ENCODE results near the gene TEKT5.
"Not testable (repeated sequence)": the region's sequence is repeated elsewhere in the genome, so short reads cannot be mapped to it uniquely, and the experiment has no call there.

TEKT5 gene

GRCh38 chr16:10685709-10686108 lies 9.0 kb downstream of the TEKT5 start:
- no peak for DNase-seq (ENCODE audit: low read depth in 3 of 3, low spot score in 1 of 3)

GRCh38 chr16:10684511-10685151 lies 10.1 kb downstream of the TEKT5 start:
- DNase-seq (ENCODE audit: low read depth in 3 of 3, low spot score in 1 of 3): no peak

- DNase-seq (ENCODE audit: low read depth in 3 of 3, low spot score in 1 of 3): no peak
These were observed 11.6 kb downstream of the TEKT5 start for GRCh38 chr16:10683170-10683569.

- no peak for DNase-seq (ENCODE audit: low read depth in 3 of 3, low spot score in 1 of 3)
These were observed 12.1 kb downstream of the TEKT5 start for GRCh38 chr16:10682604-10683003.

GRCh38 chr16:10681310-10682308 lies 13.1 kb downstream of the TEKT5 start:
- no peak for DNase-seq (ENCODE audit: low read depth in 3 of 3, low spot score in 1 of 3)

- no peak for DNase-seq (ENCODE audit: low read depth in 3 of 3, low spot score in 1 of 3)
These were observed 14.8 kb downstream of the TEKT5 start for GRCh38 chr16:10679921-10680320.

GRCh38 chr16:10679441-10679840 lies 15.3 kb downstream of the TEKT5 start:
- not testable (repeated sequence) for DNase-seq (ENCODE audit: low read depth in 3 of 3, low spot score in 1 of 3)

- DNase-seq (ENCODE audit: low read depth in 3 of 3, low spot score in 1 of 3): no peak
These were observed 16.1 kb downstream of the TEKT5 start for GRCh38 chr16:10678655-10679054.

GRCh38 chr16:10676284-10676683 lies 18.4 kb downstream of the TEKT5 start:
- no peak for DNase-seq (ENCODE audit: low read depth in 3 of 3, low spot score in 1 of 3)

GRCh38 chr16:10675861-10676260 lies 18.9 kb downstream of the TEKT5 start:
- no peak for DNase-seq (ENCODE audit: low read depth in 3 of 3, low spot score in 1 of 3)

GRCh38 chr16:10675216-10675615 lies 19.5 kb downstream of the TEKT5 start:
- DNase-seq (ENCODE audit: low read depth in 3 of 3, low spot score in 1 of 3): no peak

- no peak for DNase-seq (ENCODE audit: low read depth in 3 of 3, low spot score in 1 of 3)
These were observed 23.0 kb downstream of the TEKT5 start for GRCh38 chr16:10671729-10672128.

- DNase-seq (ENCODE audit: low read depth in 3 of 3, low spot score in 1 of 3): no peak
These were observed 24.9 kb downstream of the TEKT5 start for GRCh38 chr16:10669791-10670190.

- no peak for DNase-seq (ENCODE audit: low read depth in 3 of 3, low spot score in 1 of 3)
These were observed 26.2 kb downstream of the TEKT5 start for GRCh38 chr16:10668322-10669045.

GRCh38 chr16:10667239-10667638 lies 27.5 kb downstream of the TEKT5 start:
- DNase-seq (ENCODE audit: low read depth in 3 of 3, low spot score in 1 of 3): no peak

GRCh38 chr16:10666291-10666690 lies 28.4 kb downstream of the TEKT5 start:
- no peak for DNase-seq (ENCODE audit: low read depth in 3 of 3, low spot score in 1 of 3)

- DNase-seq (ENCODE audit: low read depth in 3 of 3, low spot score in 1 of 3): no peak
These were observed 29.6 kb downstream of the TEKT5 start for GRCh38 chr16:10665166-10665565.

- no peak for DNase-seq (ENCODE audit: low read depth in 3 of 3, low spot score in 1 of 3)
These were observed 30.0 kb downstream of the TEKT5 start for GRCh38 chr16:10664720-10665126.

GRCh38 chr16:10663744-10664143 lies 31.0 kb downstream of the TEKT5 start:
- DNase-seq (ENCODE audit: low read depth in 3 of 3, low spot score in 1 of 3): no peak

- DNase-seq (ENCODE audit: low read depth in 3 of 3, low spot score in 1 of 3): no peak
These were observed 31.6 kb downstream of the TEKT5 start for GRCh38 chr16:10663146-10663545.

- DNase-seq (ENCODE audit: low read depth in 3 of 3, low spot score in 1 of 3): no peak
These were observed 32.5 kb downstream of the TEKT5 start for GRCh38 chr16:10662212-10662611.

- no peak for DNase-seq (ENCODE audit: low read depth in 3 of 3, low spot score in 1 of 3)
These were observed 33.0 kb downstream of the TEKT5 start for GRCh38 chr16:10661737-10662136.
